WTC11 (cell line): Measurements from ENCODE around the gene VTI1A. TPM values are rescaled to one million over a fixed set of nuclear protein-coding genes. Genes with fewer than 3 reads are reported as not detected.

ENCODE experiments used
- ATAC-seq: fragments of 200-7000 bp; cut with Tn5 transposase; 2 replicates; pipeline ENCODE4 v1.10.0; 2021; ENCODE audit warnings: mild to moderate bottlenecking, moderate library complexity
- CTCF ChIA-PET: fragments of 300-600 bp; sonication (Branson Sonifier 250); formaldehyde crosslinking; loops from one replicate; lab custom pipeline; 2021; ENCODE audit warnings: antibody characterized with exemption; lab: Charles Lee
- POLR2A ChIA-PET: fragments of 350-600 bp; sonication (Branson Sonifier 250); formaldehyde crosslinking; loops from one replicate; lab custom pipeline; 2021; ENCODE audit warnings: antibody characterized with exemption; lab: Charles Lee
- DNase-seq: peaks from one replicate; pipeline ENCODE4 v3.0.0; 2021; ENCODE audit warnings: low spot score
- H3K27ac Mint-ChIP-seq: 2 replicates; pipeline ENCODE4 v1.8.0; 2021; ENCODE audit warnings: mixed read lengths
- H3K27me3 Mint-ChIP-seq: 2 replicates; pipeline ENCODE4 v1.8.0; 2021; ENCODE audit warnings: low read depth, mild to moderate bottlenecking, moderate library complexity, mixed read lengths
- H3K36me3 Mint-ChIP-seq: 2 replicates; pipeline ENCODE4 v1.8.0; 2021; ENCODE audit warnings: mixed read lengths
- H3K4me1 Mint-ChIP-seq: 2 replicates; pipeline ENCODE4 v1.8.0; 2022; ENCODE audit warnings: mixed read lengths
- H3K4me3 Mint-ChIP-seq: 2 replicates; pipeline ENCODE4 v1.8.0; 2021; ENCODE audit warnings: mild to moderate bottlenecking, moderate library complexity, mixed read lengths
- H3K9me3 Mint-ChIP-seq: 2 replicates; pipeline ENCODE4 v1.8.0; 2021; ENCODE audit warnings: mixed read lengths
- ATF1 ChIP-seq: sonication (generic); formaldehyde crosslinking; IDR thresholded peaks from 2 replicates; pipeline ENCODE4 v1.8.1; 2023; ENCODE audit warnings: mild to moderate bottlenecking, moderate library complexity, missing genetic modification reagents
- CREB1 ChIP-seq: sonication (generic); formaldehyde crosslinking; IDR thresholded peaks from 2 replicates; pipeline ENCODE4 v1.8.0; 2023; ENCODE audit warnings: mild to moderate bottlenecking, missing genetic modification reagents
- ELF4 ChIP-seq: sonication (generic); formaldehyde crosslinking; IDR thresholded peaks from 2 replicates; pipeline ENCODE4 v1.8.1; 2022; ENCODE audit warnings: low read depth, mild to moderate bottlenecking, moderate library complexity, missing genetic modification reagents
- ERG ChIP-seq: fragments of 250-450 bp; sonication (Bioruptor Pico); IDR thresholded peaks from 2 replicates; pipeline ENCODE4 v1.8.0; 2021; ENCODE audit warnings: mild to moderate bottlenecking
- FOXK1 ChIP-seq: sonication (generic); formaldehyde crosslinking; IDR thresholded peaks from 2 replicates; pipeline ENCODE4 v1.8.0; 2022; ENCODE audit warnings: mild to moderate bottlenecking, moderate library complexity, missing genetic modification reagents
- MAX ChIP-seq: sonication (generic); formaldehyde crosslinking; IDR thresholded peaks from 2 replicates; pipeline ENCODE4 v1.8.0; 2022; ENCODE audit warnings: mild to moderate bottlenecking, missing genetic modification reagents
- NFATC4 ChIP-seq: fragments of 250-450 bp; sonication (Bioruptor Pico); IDR thresholded peaks from 2 replicates; pipeline ENCODE4 v1.9.0; 2021; ENCODE audit warnings: mild to moderate bottlenecking
- SP1 ChIP-seq: sonication (generic); formaldehyde crosslinking; conservative IDR thresholded peaks from 2 replicates; pipeline ENCODE4 v1.8.1; 2022; ENCODE audit warnings: missing genetic modification reagents
- ZBTB43 ChIP-seq: sonication (generic); formaldehyde crosslinking; IDR thresholded peaks from 2 replicates; pipeline ENCODE4 v1.8.1; 2023; ENCODE audit warnings: mild to moderate bottlenecking, missing genetic modification reagents
- ZMAT4 ChIP-seq: fragments of 250-450 bp; sonication (Bioruptor Pico); IDR thresholded peaks from 2 replicates; pipeline ENCODE4 v1.9.0; 2021; ENCODE audit warnings: mild to moderate bottlenecking
- ZNF219 ChIP-seq: sonication (generic); formaldehyde crosslinking; IDR thresholded peaks from 2 replicates; pipeline ENCODE4 v1.8.0; 2023; ENCODE audit warnings: missing genetic modification reagents, mild to moderate bottlenecking, borderline replicate concordance
- ZNF281 ChIP-seq: sonication (generic); formaldehyde crosslinking; IDR thresholded peaks from 2 replicates; pipeline ENCODE4 v1.8.0; 2023; ENCODE audit warnings: mild to moderate bottlenecking, missing genetic modification reagents
- ZNF512 ChIP-seq: sonication (generic); formaldehyde crosslinking; IDR thresholded peaks from 2 replicates; pipeline ENCODE4 v1.8.1; 2022; ENCODE audit warnings: missing genetic modification reagents, borderline replicate concordance
- ZNF532 ChIP-seq: fragments of 250-450 bp; sonication (Bioruptor Pico); IDR thresholded peaks from 2 replicates; pipeline ENCODE4 v1.9.0; 2021; ENCODE audit warnings: mild to moderate bottlenecking, borderline replicate concordance
- total RNA-seq: library from RNA; stranded (reverse); gene quantifications from 3 replicates; pipeline ENCODE4 v1.2.3, GENCODE V29; 2021

The VTI1A gene
- total RNA-seq, 1 experiment from 2014 or later, result 20.1 TPM

GRCh38 chr10:112618814-112619213 is 171.8 kb downstream of the VTI1A start:
- POLR2A ChIA-PET, result interaction anchor here (0.6 kb wide), 1 partner anchor 11 kb away, joined by 3 read pairs; no protein-coding TSS in a partner anchor
- Mint-ChIP-seq H3K9me3 (peaks cover 23% of the 10 kb centered on the region), H3K36me3 (peaks cover 9% of the 10 kb centered on the region; the same call in 1 of the 2 replicates), H3K27ac (no peak overlapping the region), H3K27me3 (no peaks in the 10 kb centered on the region), H3K4me1 (no peaks in the 10 kb centered on the region), H3K4me3 (no peak overlapping the region)
- DNase-seq (no peak), ATAC-seq (no peak)
- no peak for TF ChIP-seq ZNF532 (CRISPR knock-in tag)
- no peak for TF ChIP-seq ZNF512 (CRISPR knock-in tag)
- TF ChIP-seq CREB1 (CRISPR knock-in tag), result no peak
- TF ChIP-seq ZNF281 (CRISPR knock-in tag), result no peak
- CTCF ChIA-PET, result no interaction called here

- TF ChIP-seq NFATC4 (CRISPR knock-in tag) (no peak), ZNF219 (CRISPR knock-in tag) (no peak), ZNF281 (CRISPR knock-in tag) (no peak), ELF4 (CRISPR knock-in tag) (no peak), ATF1 (no peak), SP1 (CRISPR knock-in tag) (no peak), FOXK1 (CRISPR knock-in tag) (no peak), ZMAT4 (CRISPR knock-in tag) (no peak), ZBTB43 (CRISPR knock-in tag) (no peak), MAX (no peak), ERG (no peak)
- no peak for DNase-seq
- H3K4me3 Mint-ChIP-seq, result no peak overlapping the region
- peaks cover 9% of the 10 kb centered on the region; the same call in 1 of the 2 replicates for H3K36me3 Mint-ChIP-seq
- H3K27ac Mint-ChIP-seq, result no peak overlapping the region
- CTCF ChIA-PET, result no interaction called here
- H3K27me3 Mint-ChIP-seq, result no peaks in the 10 kb centered on the region
- no peaks in the 10 kb centered on the region for H3K4me1 Mint-ChIP-seq
- peaks cover 23% of the 10 kb centered on the region for H3K9me3 Mint-ChIP-seq
- POLR2A ChIA-PET, result no interaction called here
- ATAC-seq, result no peak
Measured at GRCh38 chr10:112619556-112619955, 172.5 kb downstream of the VTI1A start.
